ENCODE data around the gene SCAMP3.
A peak's percentile ranks its signal among the peaks of the same experiment; 100 is the strongest.
"Not testable (repeated sequence)": the region's sequence is repeated elsewhere in the genome, so short reads cannot be mapped to it uniquely, and the experiment has no call there.

SCAMP3 gene

DNA sequence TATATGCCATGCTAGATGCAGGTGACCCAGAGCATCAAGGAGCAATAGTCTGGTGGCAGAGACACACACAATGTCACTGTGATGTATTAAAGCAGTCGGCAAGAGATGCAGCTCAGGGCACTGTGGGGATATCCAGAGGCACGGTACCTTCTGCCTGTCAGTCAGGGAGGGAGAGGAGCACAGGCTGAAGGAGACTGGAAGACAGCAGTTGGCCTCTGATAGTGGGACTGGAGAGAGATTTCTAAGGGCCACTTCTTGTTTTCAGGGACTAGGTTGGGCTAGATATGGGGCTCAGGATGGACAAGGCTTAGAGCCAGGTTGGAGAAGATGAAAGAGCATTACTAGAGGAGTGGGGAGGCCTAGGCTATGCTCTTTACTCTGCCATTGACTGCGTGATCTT, 30.9 kb downstream of the SCAMP3 start:
- not testable (repeated sequence) for DNase-seq (ENCODE audit: low read depth in 3 of 3)

DNA sequence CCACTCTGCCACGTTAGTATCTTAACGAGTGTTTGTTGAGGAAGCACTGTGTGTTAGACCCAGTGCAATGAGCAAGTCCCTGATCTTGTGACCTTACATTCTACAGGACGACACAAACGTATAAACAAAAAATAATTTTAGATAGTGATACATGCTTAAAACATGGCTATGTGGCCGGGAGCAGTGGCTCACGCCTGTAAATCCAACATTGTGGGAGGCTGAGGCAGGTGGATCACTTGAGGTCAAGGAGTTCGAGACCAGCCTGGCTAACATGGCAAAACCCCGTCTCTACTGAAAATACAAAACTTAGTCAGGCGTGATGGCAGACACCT, 34.1 kb downstream of the SCAMP3 start:
- DNase-seq (ENCODE audit: low read depth in 3 of 3), result no peak

- peak; percentile 97 to 99 (median 97) for DNase-seq (ENCODE audit: low read depth in 3 of 3)
These were observed 34.7 kb downstream of the SCAMP3 start for GRCh38 chr1:155227261-155228095.

GRCh38 chr1:155226910-155227260, 35.3 kb downstream of the SCAMP3 start:
- peak in 2 of 3 experiments; percentile 20 to 50 for DNase-seq (ENCODE audit: low read depth in 3 of 3)

- peak in 2 of 3 experiments; percentile 69 to 81 for DNase-seq (ENCODE audit: low read depth in 3 of 3)
These were observed 35.8 kb downstream of the SCAMP3 start for GRCh38 chr1:155226188-155226909.

GRCh38 chr1:155225404-155225759, 36.8 kb downstream of the SCAMP3 start:
- DNase-seq (ENCODE audit: low read depth in 3 of 3), result not testable (repeated sequence)

- no peak for DNase-seq (ENCODE audit: low read depth in 3 of 3)
These were observed 39.1 kb downstream of the SCAMP3 start for GRCh38 chr1:155223047-155223446.

- DNase-seq (ENCODE audit: low read depth in 3 of 3), result not testable (repeated sequence)
These were observed 41.8 kb downstream of the SCAMP3 start for GRCh38 chr1:155220211-155220965.

DNA sequence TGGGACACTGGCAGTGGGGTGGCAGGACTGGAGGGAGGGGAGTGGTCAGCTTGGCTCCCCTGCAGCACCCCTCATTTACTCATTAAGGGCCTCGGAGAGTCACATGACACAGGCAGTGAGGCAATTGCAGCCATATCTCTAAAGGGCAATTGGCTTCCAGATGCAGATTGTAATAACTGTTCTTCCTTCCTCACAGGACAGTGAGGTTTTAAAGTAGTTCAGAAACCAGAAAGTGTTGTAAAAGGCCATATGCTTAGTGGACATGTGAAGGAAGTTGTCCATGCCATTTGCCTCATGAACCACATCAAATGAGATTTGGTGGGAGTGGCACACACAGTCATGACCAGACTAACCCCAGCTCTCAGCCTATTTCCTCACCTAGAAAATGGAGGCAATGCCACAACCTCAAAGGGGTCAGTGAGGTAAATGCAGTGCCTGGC, 42.5 kb downstream of the SCAMP3 start:
- no peak for DNase-seq (ENCODE audit: low read depth in 3 of 3)

- no peak for DNase-seq (ENCODE audit: low read depth in 3 of 3)
These were observed 43.1 kb downstream of the SCAMP3 start for GRCh38 chr1:155218854-155219591.

- DNase-seq (ENCODE audit: low read depth in 3 of 3), result not testable (repeated sequence)
These were observed 47.5 kb downstream of the SCAMP3 start for GRCh38 chr1:155214702-155215101.

- not testable (repeated sequence) for DNase-seq (ENCODE audit: low read depth in 3 of 3)
These were observed 50.1 kb downstream of the SCAMP3 start for GRCh38 chr1:155212051-155212440.

- not testable (repeated sequence) for DNase-seq (ENCODE audit: low read depth in 3 of 3)
These were observed 50.6 kb downstream of the SCAMP3 start for GRCh38 chr1:155211381-155212050.

- no peak for DNase-seq (ENCODE audit: low read depth in 3 of 3)
These were observed 51.7 kb downstream of the SCAMP3 start for GRCh38 chr1:155210314-155211104.

- no peak for DNase-seq (ENCODE audit: low read depth in 3 of 3)
These were observed 52.8 kb downstream of the SCAMP3 start for GRCh38 chr1:155209312-155209721.

DNA sequence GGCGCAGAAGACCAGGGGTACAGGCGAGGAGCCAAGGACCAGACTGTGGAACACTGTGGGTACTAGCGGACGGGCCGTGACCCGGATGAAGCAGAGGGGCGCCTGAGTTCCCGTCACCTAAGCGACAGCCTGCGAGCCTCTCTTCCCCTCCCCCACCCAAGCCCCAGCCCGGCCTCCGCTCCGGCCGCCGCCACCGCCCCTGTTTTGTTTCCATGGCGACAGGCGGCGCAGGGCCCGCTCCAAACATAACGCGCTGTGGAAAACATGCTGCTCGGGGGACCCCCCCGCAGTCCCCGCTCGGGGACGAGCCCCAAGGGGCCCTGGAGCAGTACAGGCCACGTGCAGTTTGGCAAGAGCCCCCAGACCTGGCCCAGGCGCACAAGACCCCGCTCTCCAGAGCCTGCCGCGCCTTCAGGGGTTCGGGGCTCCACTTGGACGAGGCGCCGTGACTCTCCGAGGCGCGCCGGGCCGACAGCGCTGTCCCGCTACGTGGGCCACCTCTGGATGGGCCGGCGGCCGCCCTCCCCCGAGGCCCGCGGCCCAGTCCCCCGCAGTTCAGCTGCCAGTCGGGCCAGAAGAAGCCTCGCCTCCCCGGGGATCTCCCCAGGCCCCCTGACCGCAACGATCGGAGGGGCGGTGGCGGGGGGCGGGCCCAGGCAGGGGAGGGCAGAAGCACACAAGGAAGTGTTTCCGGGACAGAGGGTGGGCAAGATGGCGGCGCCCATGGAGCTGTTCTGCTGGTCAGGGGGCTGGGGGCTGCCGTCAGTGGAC, 53.4 kb downstream of the SCAMP3 start, which contains the start of gene MTX1:
MTX1 (plus strand) TSS at position 155 of the 771 bp plus-strand sequence; CDS start at position 265, 110 bp downstream.
- DNase-seq (ENCODE audit: low read depth in 3 of 3), result peak; percentile 73 to 88 (median 80)

GRCh38 chr1:155207806-155208540, 54.2 kb downstream of the SCAMP3 start, which contains the start of gene THBS3:
THBS3 (minus strand) TSS chr1:155207897; CDS start chr1:155207876, 21 bp downstream.
- peak in 1 of 3 experiments; percentile 9 for DNase-seq (ENCODE audit: low read depth in 3 of 3)

All from stimulated activated CD4-positive, alpha-beta T cell treated with anti-CD3 and anti-CD28 coated beads, TNF-alpha, amount 100 ng/mL, for 24 hours (primary cell).